Esophagus squamous epithelium (tissue), 4 donors: Measurements from ENCODE around the gene APLP2.

Experiments used
- CTCF ChIP-seq, 6 experiments: fragments of 450-650 bp in 4 of 6; fragments of 200-600 bp in 2 of 6; sonication (generic) in 2 of 6; IDR thresholded peaks; one replicate each; pipeline ENCODE4 v1.5.1; 2016 to 2019; ENCODE audit warnings: antibody characterized with exemption in 6 of 6, mild to moderate bottlenecking in 4 of 6, moderate library complexity in 4 of 6
- POLR2A ChIP-seq, 4 donors: fragments of 450-650 bp; IDR thresholded peaks; one replicate each; pipeline ENCODE4 v1.6.1; 2017; ENCODE audit warnings: antibody characterized with exemption in 4 of 4, mild to moderate bottlenecking in 4 of 4, moderate library complexity in 3 of 4

DNA sequence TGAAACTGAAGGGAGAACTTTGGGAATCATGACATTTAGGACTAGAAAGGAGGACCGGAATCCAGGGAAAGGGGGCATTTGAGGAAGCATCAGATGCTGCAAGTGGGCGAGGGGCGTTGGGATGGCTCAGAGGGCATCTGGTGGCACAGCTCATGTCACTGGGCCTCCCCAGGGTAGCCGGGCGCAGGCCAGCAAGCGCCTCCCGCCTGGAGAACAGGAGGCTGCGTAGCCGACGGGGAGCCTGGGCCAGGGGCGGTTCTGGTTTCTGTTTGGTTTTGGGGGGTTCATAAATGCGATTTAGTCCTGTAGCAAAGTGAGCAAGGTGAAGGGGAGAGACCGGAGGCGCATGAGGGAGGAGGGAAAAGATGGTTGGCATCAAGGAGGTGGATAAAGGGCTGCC, 89.4 kb downstream of the APLP2 start:
- no peak for TF ChIP-seq CTCF (IDR thresholded peaks at IDR 0.05)
- TF ChIP-seq POLR2A (IDR thresholded peaks at IDR 0.05) = no peak
